ENCODE results near the gene GJD3.

DNA sequence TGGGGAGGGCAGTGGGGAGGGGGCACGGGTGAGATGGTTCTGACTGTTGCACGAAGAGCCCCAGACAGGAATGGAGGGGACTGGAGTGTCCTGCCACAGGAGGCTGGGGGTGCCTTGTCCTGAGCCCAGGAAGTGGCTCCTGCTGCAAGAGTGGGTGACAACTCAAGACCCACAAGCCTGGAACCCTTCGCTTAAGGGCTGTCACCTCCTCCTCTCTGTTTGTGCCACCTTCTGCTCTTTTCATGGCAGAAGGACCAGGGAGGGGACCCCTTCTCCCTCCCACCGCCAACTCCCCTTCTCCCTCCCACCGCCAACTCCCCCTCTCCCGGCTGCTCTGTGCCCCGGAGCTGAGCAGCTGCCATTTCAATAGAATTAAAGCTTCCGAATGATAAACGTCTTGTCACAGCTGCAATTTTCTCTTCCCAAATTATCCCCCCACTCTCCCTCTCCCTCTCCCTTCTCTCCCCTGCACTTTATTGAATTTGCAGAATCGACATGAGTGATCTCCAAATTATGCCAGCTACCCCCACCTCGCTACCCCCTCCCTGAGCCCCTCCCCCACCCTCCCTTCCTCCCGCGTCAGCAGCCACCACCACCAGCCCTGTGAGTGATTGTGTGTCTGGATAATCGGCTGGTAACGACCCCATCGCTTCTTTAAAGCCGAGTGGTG is 13.7 kb downstream of the GJD3 start:
- TF ChIP-seq EZH2 (IDR thresholded peaks at IDR 0.05): no peak
- TF ChIP-seq, protein P1, sequence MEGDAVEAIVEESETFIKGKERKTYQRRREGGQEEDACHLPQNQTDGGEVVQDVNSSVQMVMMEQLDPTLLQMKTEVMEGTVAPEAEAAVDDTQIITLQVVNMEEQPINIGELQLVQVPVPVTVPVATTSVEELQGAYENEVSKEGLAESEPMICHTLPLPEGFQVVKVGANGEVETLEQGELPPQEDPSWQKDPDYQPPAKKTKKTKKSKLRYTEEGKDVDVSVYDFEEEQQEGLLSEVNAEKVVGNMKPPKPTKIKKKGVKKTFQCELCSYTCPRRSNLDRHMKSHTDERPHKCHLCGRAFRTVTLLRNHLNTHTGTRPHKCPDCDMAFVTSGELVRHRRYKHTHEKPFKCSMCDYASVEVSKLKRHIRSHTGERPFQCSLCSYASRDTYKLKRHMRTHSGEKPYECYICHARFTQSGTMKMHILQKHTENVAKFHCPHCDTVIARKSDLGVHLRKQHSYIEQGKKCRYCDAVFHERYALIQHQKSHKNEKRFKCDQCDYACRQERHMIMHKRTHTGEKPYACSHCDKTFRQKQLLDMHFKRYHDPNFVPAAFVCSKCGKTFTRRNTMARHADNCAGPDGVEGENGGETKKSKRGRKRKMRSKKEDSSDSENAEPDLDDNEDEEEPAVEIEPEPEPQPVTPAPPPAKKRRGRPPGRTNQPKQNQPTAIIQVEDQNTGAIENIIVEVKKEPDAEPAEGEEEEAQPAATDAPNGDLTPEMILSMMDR (IDR thresholded peaks at IDR 0.05): no peak

Data from neural progenitor cell (in vitro differentiated cells).